Measurements from ENCODE around the gene TNS1. TPM values are rescaled to one million over a fixed set of nuclear protein-coding genes. Genes with fewer than 3 reads are reported as not detected.

TNS1 gene
- total RNA-seq, 1 experiment from 2014 or later: 6.2 TPM

DNA sequence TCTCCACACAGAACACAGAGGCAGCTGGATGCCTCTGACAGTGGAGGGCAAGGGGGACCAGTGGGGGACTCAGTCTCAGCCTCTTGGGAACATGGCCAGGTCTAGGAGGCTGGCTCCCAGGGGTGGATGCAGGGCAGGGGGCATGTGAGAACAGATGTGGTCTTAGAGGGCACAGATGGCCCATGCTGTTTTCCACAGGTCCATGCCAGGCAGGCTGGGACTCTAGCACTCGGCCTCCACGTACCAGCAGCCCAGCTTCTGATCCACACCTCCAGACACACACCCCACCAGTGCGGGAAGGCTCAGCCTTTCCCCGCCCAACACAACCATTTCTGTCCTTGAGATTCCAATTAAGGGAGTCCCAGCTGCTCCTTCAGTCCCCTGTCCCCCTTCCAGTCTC is 42.4 kb downstream of the TNS1 start:
- no peaks in the 10 kb centered on the region for H3K9me2 ChIP-seq (ENCODE audit: insufficient read depth)
- H3K4me1 ChIP-seq (ENCODE audit: control insufficient read depth in 1 of 2, insufficient read depth in 2 of 2, low read length in 2 of 2): peaks cover 0 to 4% of the 10 kb centered on the region in 2 experiments; a peak in 1 of 4 replicates
- no TSS peak for BruUV-seq (replicated peaks)
- intact Hi-C loops (cut with micrococcal nuclease): no loop called here
- no peak overlapping the region for H3K9ac ChIP-seq (ENCODE audit: low read length)
- no peaks in the 10 kb centered on the region for H3K27me3 ChIP-seq (ENCODE audit: insufficient read depth, low read length)
- no peaks in the 10 kb centered on the region for H3K36me3 ChIP-seq (ENCODE audit: control insufficient read depth in 1 of 2, insufficient read depth in 2 of 2, low read length in 2 of 2)
- no peak for TF ChIP-seq SIN3A (IDR thresholded peaks at IDR 0.05; ENCODE audit: low read depth)
- TF ChIP-seq, protein P1, sequence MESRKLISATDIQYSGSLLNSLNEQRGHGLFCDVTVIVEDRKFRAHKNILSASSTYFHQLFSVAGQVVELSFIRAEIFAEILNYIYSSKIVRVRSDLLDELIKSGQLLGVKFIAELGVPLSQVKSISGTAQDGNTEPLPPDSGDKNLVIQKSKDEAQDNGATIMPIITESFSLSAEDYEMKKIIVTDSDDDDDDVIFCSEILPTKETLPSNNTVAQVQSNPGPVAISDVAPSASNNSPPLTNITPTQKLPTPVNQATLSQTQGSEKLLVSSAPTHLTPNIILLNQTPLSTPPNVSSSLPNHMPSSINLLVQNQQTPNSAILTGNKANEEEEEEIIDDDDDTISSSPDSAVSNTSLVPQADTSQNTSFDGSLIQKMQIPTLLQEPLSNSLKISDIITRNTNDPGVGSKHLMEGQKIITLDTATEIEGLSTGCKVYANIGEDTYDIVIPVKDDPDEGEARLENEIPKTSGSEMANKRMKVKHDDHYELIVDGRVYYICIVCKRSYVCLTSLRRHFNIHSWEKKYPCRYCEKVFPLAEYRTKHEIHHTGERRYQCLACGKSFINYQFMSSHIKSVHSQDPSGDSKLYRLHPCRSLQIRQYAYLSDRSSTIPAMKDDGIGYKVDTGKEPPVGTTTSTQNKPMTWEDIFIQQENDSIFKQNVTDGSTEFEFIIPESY (IDR thresholded peaks at IDR 0.05; ENCODE audit: extremely low read depth, insufficient replicate concordance, low read length): no peak
- TF ChIP-seq ELF1 (IDR thresholded peaks at IDR 0.05; ENCODE audit: borderline replicate concordance, low read depth): no peak
- TF ChIP-seq, protein P2, sequence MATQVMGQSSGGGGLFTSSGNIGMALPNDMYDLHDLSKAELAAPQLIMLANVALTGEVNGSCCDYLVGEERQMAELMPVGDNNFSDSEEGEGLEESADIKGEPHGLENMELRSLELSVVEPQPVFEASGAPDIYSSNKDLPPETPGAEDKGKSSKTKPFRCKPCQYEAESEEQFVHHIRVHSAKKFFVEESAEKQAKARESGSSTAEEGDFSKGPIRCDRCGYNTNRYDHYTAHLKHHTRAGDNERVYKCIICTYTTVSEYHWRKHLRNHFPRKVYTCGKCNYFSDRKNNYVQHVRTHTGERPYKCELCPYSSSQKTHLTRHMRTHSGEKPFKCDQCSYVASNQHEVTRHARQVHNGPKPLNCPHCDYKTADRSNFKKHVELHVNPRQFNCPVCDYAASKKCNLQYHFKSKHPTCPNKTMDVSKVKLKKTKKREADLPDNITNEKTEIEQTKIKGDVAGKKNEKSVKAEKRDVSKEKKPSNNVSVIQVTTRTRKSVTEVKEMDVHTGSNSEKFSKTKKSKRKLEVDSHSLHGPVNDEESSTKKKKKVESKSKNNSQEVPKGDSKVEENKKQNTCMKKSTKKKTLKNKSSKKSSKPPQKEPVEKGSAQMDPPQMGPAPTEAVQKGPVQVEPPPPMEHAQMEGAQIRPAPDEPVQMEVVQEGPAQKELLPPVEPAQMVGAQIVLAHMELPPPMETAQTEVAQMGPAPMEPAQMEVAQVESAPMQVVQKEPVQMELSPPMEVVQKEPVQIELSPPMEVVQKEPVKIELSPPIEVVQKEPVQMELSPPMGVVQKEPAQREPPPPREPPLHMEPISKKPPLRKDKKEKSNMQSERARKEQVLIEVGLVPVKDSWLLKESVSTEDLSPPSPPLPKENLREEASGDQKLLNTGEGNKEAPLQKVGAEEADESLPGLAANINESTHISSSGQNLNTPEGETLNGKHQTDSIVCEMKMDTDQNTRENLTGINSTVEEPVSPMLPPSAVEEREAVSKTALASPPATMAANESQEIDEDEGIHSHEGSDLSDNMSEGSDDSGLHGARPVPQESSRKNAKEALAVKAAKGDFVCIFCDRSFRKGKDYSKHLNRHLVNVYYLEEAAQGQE (IDR thresholded peaks at IDR 0.05; ENCODE audit: low read depth): no peak
- TF ChIP-seq, protein P3, sequence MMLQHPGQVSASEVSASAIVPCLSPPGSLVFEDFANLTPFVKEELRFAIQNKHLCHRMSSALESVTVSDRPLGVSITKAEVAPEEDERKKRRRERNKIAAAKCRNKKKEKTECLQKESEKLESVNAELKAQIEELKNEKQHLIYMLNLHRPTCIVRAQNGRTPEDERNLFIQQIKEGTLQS (IDR thresholded peaks at IDR 0.05): no peak
- TF ChIP-seq, protein P4, sequence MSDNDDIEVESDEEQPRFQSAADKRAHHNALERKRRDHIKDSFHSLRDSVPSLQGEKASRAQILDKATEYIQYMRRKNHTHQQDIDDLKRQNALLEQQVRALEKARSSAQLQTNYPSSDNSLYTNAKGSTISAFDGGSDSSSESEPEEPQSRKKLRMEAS (IDR thresholded peaks at IDR 0.05): no peak
- no peak for TF ChIP-seq TCF7L2 (IDR thresholded peaks at IDR 0.05; ENCODE audit: borderline replicate concordance, extremely low read depth, insufficient read depth, insufficient read length)
- TF ChIP-seq RAD21 (IDR thresholded peaks at IDR 0.05; ENCODE audit: low read depth): no peak
- TF ChIP-seq EGR1 (IDR thresholded peaks at IDR 0.05; ENCODE audit: low read depth): no peak
- no peak for TF ChIP-seq SRF (IDR thresholded peaks at IDR 0.05; ENCODE audit: low read depth)
- TF ChIP-seq POLR2A (IDR thresholded peaks at IDR 0.05; ENCODE audit: borderline replicate concordance, extremely low read depth, insufficient read depth, insufficient read length): no peak
- no peak for TF ChIP-seq CEBPB (IDR thresholded peaks at IDR 0.05; ENCODE audit: low read depth)
- TF ChIP-seq YY1 (IDR thresholded peaks at IDR 0.05; ENCODE audit: extremely low read depth, insufficient replicate concordance, low read depth, low read length): no peak
- no peak for TF ChIP-seq POLR2AphosphoS5 (IDR thresholded peaks at IDR 0.05; ENCODE audit: low read depth, low read length)
- CTCF ChIA-PET: no interaction called here
- H3K9me3 ChIP-seq (ENCODE audit: control insufficient read depth in 1 of 2, insufficient read depth in 1 of 2, low read depth in 1 of 2, low read length in 2 of 2): no peaks in the 10 kb centered on the region
- no peaks in the 10 kb centered on the region for H4K20me1 ChIP-seq (ENCODE audit: insufficient read depth)
- RAD21 ChIA-PET (ENCODE audit: low non-redundant PET in 1 of 2, low total read pairs in 2 of 2, uncharacterized antibody in 2 of 2, unreplicated experiment in 2 of 2): no interaction called here
- no peaks in the 10 kb centered on the region for H3K79me2 ChIP-seq (ENCODE audit: insufficient read depth, low read length)
- H3K4me3 ChIP-seq (replicated peaks in 1 of 2; ENCODE audit: low read depth in 1 of 2, low read length in 2 of 2): no peak overlapping the region
- POLR2A ChIA-PET: no interaction called here
- DNase-seq (ENCODE audit: low read depth, low spot score): no peak
- no peak overlapping the region for H3K4me2 ChIP-seq (ENCODE audit: low read length)
- H3K27ac ChIP-seq (ENCODE audit: low read depth, low read length): no peak overlapping the region
- no peak overlapping the region for H2AFZ ChIP-seq (ENCODE audit: low read depth, low read length, poor library complexity, severe bottlenecking)
- no peak for ATAC-seq

All from HCT116 (cell line).